Adipocyte (in vitro differentiated cells): Measurements from ENCODE around the gene ZNF358.

Experiments used
- DNase-seq: peaks from one replicate; pipeline ENCODE4 v3.0.0-alpha.2; 2015; ENCODE audit warnings: low read depth
- H3K27me3 ChIP-seq: replicated peaks from 2 replicates; pipeline ENCODE4 v1.7.0; 2013; ENCODE audit warnings: mild to moderate bottlenecking, low read length, moderate library complexity; ENCODE audit not compliant: control insufficient read depth, insufficient read depth
- H3K36me3 ChIP-seq: 2 replicates; pipeline ENCODE4 v1.7.0; 2013; ENCODE audit warnings: low read length, mild to moderate bottlenecking, moderate library complexity; ENCODE audit not compliant: control insufficient read depth, insufficient read depth, severe bottlenecking
- H3K4me1 ChIP-seq: 2 replicates; pipeline ENCODE4 v1.7.0; 2013; ENCODE audit warnings: mild to moderate bottlenecking, low read length, moderate library complexity; ENCODE audit not compliant: control insufficient read depth, insufficient read depth
- H3K4me3 ChIP-seq: 2 replicates; pipeline ENCODE4 v1.7.0; 2013; ENCODE audit warnings: mild to moderate bottlenecking, low read length, moderate library complexity
- H3K9ac ChIP-seq: 2 replicates; pipeline ENCODE4 v1.7.0; 2013; ENCODE audit warnings: mild to moderate bottlenecking, low read length, moderate library complexity
- H3K9me3 ChIP-seq: 2 replicates; pipeline ENCODE4 v1.7.0; 2013; ENCODE audit warnings: mild to moderate bottlenecking, low read length, moderate library complexity; ENCODE audit not compliant: control insufficient read depth

ZNF358 gene

GRCh38 chr19:7478173-7478842 lies 37.6 kb upstream of the ZNF358 start:
- H3K4me1 ChIP-seq, result peaks cover 19% of the 10 kb centered on the region
- no peak overlapping the region for H3K4me3 ChIP-seq
- H3K36me3 ChIP-seq, result no peaks in the 10 kb centered on the region
- H3K9me3 ChIP-seq, result no peaks in the 10 kb centered on the region
- H3K9ac ChIP-seq, result no peak overlapping the region
- no peak for DNase-seq
- H3K27me3 ChIP-seq, result no peaks in the 10 kb centered on the region

DNA sequence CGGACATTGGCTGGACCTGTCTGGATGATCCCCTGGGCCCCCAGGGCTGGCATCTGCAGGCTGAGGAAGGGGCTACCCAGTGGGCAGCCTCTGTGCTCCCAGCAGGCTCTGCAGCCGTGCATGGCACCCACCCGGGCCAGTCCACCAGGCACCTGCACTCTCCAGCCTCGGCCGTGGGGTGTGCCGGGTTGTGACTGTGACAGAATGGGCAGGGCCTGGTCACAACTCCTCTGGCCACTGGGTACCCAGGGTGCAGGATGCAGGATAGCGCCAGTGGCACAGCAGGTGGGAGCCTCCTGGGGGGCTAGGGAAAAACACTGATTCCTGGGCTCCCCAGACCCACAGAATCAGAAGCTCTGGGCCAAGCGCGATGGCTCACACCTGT lies 37.1 kb upstream of the ZNF358 start:
- Histone ChIP-seq H3K27me3 (no peaks in the 10 kb centered on the region), H3K4me1 (peaks cover 19% of the 10 kb centered on the region)

DNA sequence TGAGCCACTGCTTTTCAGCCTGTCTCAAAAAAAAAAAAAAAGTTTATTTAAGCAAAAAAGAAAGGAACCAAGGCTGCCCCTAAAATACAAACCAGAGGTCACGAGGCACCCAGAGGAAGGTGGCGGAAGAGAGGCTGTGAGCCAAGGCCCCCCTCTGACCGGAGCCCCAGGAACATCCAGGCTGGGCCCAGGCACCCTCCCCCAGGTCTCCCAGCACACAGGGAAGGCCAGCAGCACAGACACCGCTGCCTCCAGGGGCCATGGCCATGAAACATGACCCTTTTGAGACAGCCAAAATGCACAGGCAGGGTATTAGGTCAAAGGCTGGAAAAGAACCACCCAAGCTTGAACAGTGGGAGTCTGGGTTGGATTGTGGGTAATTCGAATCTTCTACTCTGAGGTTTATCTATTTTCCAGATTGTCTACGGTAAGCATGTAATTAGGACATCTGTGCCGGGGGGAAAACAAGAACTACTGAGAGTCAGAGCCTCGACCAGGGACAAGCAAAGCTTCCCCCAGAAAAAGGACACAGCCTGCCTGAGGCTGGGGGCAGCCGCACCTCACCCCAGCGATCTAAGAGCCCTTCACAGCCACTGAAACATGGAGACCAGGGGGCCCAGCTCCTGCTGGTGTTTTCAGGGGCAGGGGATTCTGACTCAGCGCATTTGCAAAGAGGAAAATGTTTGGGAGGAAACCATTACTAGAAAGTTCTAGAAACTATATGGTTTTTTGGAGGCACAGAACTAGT lies 35.5 kb upstream of the ZNF358 start:
- no peaks in the 10 kb centered on the region for H3K36me3 ChIP-seq
- no peaks in the 10 kb centered on the region for H3K9me3 ChIP-seq
- H3K4me1 ChIP-seq, result peaks cover 19% of the 10 kb centered on the region
- no peak overlapping the region for H3K9ac ChIP-seq
- no peaks in the 10 kb centered on the region for H3K27me3 ChIP-seq
- no peak for DNase-seq
- no peak overlapping the region for H3K4me3 ChIP-seq

More for the DNA sequence above, 37.1 kb upstream of the ZNF358 start:
- H3K36me3 ChIP-seq, result no peaks in the 10 kb centered on the region
- no peak for DNase-seq
- H3K9ac ChIP-seq, result no peak overlapping the region
- no peak overlapping the region for H3K4me3 ChIP-seq
- H3K9me3 ChIP-seq, result no peaks in the 10 kb centered on the region

GRCh38 chr19:7480970-7481255 lies 35.0 kb upstream of the ZNF358 start:
- DNase-seq, result no peak
- Histone ChIP-seq H3K9me3 (no peaks in the 10 kb centered on the region), H3K9ac (no peak overlapping the region), H3K4me1 (peaks cover 19% of the 10 kb centered on the region), H3K27me3 (no peaks in the 10 kb centered on the region), H3K36me3 (no peaks in the 10 kb centered on the region), H3K4me3 (no peak overlapping the region)

DNA sequence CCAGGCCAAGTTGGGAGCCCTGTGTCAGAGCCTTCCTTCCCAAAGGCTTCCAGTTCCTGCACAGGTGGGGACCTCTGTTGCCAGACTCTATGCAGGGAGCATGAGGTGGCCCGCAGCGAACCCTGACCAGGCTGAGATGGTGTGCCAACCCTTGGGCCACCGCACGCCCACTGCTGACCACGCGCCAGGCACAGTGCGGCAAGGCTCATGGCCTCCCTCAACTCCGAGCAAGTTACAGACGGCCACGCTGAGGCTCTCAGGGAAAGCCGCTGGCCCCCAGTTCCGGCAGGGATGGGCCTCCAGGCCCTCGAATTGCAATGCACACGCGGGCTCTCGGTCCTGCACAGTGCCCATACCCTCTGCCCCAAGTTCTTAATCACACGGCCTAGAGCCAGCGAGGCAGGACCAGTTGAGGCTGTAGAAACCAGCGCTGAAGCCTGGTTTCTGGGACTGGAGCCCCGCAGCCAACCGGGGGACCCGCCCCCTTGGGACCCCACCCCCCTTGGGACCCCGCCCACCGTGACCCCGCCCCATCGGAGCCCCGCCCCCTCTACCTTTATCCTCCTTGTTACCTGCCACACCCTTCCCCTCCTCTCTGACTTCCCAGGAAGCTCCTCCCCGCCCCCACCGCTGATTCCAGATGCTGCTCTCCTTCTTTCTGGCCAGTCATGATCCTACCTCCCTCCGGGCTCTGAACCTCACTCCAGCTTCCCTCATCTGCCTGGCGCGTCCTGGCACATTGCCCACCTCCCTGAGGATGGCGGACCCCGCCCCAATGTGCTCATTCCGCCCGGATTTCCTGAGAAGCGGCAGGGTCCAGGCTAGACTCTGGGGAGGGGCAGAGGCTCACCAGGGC lies 33.1 kb upstream of the ZNF358 start:
- no peak for DNase-seq
- Histone ChIP-seq H3K4me3 (no peak overlapping the region), H3K27me3 (no peaks in the 10 kb centered on the region), H3K9me3 (no peaks in the 10 kb centered on the region), H3K9ac (no peak overlapping the region), H3K36me3 (no peaks in the 10 kb centered on the region), H3K4me1 (peaks cover 19% of the 10 kb centered on the region)

GRCh38 chr19:7483720-7484201 lies 32.1 kb upstream of the ZNF358 start:
- Histone ChIP-seq H3K9me3 (no peaks in the 10 kb centered on the region), H3K4me1 (peaks cover 23% of the 10 kb centered on the region), H3K27me3 (no peaks in the 10 kb centered on the region), H3K4me3 (no peak overlapping the region), H3K36me3 (no peaks in the 10 kb centered on the region), H3K9ac (no peak overlapping the region)
- no peak for DNase-seq

- Histone ChIP-seq H3K9me3 (no peaks in the 10 kb centered on the region), H3K36me3 (no peaks in the 10 kb centered on the region), H3K9ac (no peak overlapping the region), H3K27me3 (no peaks in the 10 kb centered on the region), H3K4me3 (no peak overlapping the region), H3K4me1 (peaks cover 9% of the 10 kb centered on the region)
- DNase-seq, result no peak
Measured at GRCh38 chr19:7486923-7487322, 29.0 kb upstream of the ZNF358 start.

DNA sequence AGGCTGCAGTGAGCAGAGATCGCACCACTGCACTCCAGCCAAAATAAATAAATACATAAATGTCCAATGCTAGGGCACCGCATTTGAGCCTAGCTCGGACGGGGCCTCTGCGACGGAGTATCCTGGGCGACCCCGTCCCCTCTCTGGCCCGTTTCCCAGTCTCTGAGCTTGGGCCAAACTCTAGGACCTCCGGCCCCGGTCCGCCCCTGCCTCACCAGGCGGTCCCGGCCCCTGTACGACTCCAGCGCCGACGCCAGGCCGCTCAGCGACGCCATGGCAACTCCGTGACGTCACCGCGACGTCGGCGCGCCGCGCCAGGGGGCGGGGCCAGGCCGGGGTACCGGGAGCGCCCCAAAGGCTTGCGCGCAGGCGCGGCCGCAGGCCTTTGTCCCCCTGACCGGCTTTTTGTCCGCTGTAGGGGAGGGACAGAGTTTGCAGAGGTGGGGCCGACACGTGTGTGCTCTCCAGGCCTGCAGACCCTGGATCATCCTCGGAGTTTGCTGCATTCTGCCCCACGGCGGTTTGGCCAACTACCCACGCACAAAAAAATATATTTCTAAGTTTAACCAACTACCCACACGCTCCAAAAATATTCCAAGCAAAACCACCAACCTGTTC lies 27.1 kb upstream of the ZNF358 start, which contains the start of gene PEX11G:
PEX11G (minus strand) TSS at position 300 of the 618 bp plus-strand sequence; CDS start at position 275, 25 bp downstream.
- H3K36me3 ChIP-seq, result no peaks in the 10 kb centered on the region

GRCh38 chr19:7489609-7490044 lies 26.3 kb upstream of the ZNF358 start:
- H3K9me3 ChIP-seq, result no peaks in the 10 kb centered on the region
- peak overlapping the region; percentile 90 for H3K4me3 ChIP-seq
- no peaks in the 10 kb centered on the region for H3K27me3 ChIP-seq
- peak overlapping the region; percentile 93 for H3K9ac ChIP-seq
- no peak for DNase-seq
- H3K4me1 ChIP-seq, result peaks cover 9% of the 10 kb centered on the region
- no peaks in the 10 kb centered on the region for H3K36me3 ChIP-seq

More for the DNA sequence above, 27.1 kb upstream of the ZNF358 start, which contains the start of gene PEX11G:
- peak; percentile 95 for DNase-seq
- Histone ChIP-seq H3K9ac (peak within 1 kb of the TSS; percentile 93), H3K9me3 (no peaks in the 10 kb centered on the region), H3K4me1 (peaks cover 9% of the 10 kb centered on the region), H3K27me3 (no peaks in the 10 kb centered on the region), H3K4me3 (peak within 1 kb of the TSS; percentile 90)

DNA sequence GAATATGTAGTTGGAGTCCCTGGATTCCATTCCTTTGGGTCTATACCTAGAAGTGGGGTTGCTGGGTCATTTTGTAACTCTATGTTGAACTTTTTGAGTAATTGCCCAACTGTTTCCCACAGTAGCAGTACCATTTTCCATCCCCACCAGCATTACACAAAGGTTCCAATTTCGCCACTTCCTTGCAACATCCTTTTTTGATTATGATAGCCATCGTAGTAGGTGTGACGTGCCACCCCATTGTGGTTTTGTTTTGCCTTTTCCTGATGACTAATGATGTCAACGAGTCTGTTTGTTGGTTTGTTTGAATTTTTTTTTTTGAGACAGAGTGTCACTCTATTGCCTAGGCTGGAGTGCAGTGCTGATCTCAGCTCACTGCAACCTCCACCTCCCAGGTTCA lies 23.8 kb upstream of the ZNF358 start:
- peak; percentile 57 for DNase-seq
- H3K4me3 ChIP-seq, result no peak overlapping the region
- H3K27me3 ChIP-seq, result no peaks in the 10 kb centered on the region
- H3K4me1 ChIP-seq, result peaks cover 9% of the 10 kb centered on the region
- H3K9ac ChIP-seq, result no peak overlapping the region
- no peaks in the 10 kb centered on the region for H3K36me3 ChIP-seq
- no peaks in the 10 kb centered on the region for H3K9me3 ChIP-seq
